ENCODE results near the gene ITGB1. TPM values are rescaled to one million over a fixed set of nuclear protein-coding genes. Genes with fewer than 3 reads are reported as not detected.

ITGB1 gene
- total and polyA plus RNA-seq, 2 of the 8 experiments (the other 6 are each of a cell fraction or from before 2014, with no cell fraction given): 82.7 to 321 TPM

- TF ChIP-seq ATF2 (IDR thresholded peaks at IDR 0.05; ENCODE audit: low read length) (no peak), RBBP5 (IDR thresholded peaks at IDR 0.05; ENCODE audit: borderline replicate concordance, low read depth, low read length) (peak; percentile 93; the same call in 1 of the 2 replicates)
Observed at GRCh38 chr10:32980558-32981468, 22.8 kb upstream of the ITGB1 start (continued).

Measured in H1 (cell line).